Amniotic epithelial cell (primary cell): ENCODE measurements around the gene CD151.

Experiments used
- DNase-seq: peaks from one replicate; pipeline ENCODE4 v3.0.0-alpha.2; 2010; ENCODE audit warnings: low read depth

Gene CD151

DNA sequence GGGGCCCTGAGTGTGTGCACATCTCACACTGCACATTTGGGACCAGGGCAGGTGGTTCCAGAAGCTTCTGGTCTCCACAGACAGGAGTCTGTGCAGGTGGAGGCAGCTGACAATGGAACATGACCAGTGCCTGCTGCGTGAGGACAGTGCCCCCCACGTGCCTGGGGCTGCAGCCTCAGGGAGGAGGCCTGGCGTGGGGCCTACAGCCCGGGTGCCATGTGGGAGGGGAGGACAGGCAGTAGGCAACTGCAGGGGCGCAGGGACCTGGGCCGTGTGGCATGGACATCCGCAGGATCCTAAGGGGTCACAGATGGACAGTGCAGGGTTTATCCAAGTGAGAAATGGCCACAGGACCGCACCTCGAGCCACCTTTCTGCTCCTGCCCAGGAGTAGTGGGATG, 38.7 kb downstream of the CD151 start:
- DNase-seq = no peak

GRCh38 chr11:872799-873198, 40.0 kb downstream of the CD151 start:
- no peak for DNase-seq

- no peak for DNase-seq
These were observed 41.0 kb downstream of the CD151 start for GRCh38 chr11:873706-874105.

DNA sequence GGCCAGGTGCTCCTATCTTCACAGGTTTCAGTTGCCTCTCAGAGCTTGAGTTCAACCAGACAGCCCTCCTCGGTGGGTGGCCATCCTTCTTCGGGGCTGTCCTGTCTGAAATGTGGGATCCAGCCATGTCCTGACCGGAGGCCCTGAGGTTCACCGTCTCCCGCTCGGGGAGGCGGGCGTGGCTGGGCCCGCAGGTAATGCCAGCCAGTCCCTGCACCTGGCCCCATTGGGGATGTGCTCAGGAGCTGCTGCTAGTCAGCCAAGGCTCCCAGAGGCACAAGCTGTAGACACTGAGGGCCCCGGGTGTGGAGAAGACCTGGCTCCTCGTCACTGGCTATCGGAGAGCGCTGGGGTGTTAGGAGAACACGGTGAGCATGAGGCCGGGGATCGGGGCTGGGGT, 42.5 kb downstream of the CD151 start:
- DNase-seq = no peak

GRCh38 chr11:875769-876301, 43.1 kb downstream of the CD151 start:
- DNase-seq = no peak

- DNase-seq = no peak
These were observed 43.8 kb downstream of the CD151 start for GRCh38 chr11:876545-876944.

GRCh38 chr11:877565-877964, 44.8 kb downstream of the CD151 start:
- DNase-seq = no peak

DNA sequence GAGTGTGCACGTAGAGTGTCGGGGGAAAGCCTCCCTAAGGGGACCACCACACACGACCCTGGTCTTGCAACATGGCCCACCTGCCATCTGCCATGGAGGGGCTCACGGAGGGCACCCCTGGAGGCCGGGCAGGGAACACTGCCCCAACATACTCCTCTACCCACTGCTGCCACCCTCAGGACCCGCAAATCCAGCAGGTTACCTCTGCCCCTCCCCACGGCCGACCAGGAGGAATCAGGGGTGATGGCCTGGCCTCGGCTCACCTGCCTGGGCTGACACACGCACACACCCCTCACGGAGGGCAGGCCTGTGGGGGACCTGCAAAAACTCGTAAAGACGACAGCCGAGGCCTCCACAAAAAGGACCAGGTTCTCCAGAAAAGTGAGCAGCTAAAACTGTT, 47.7 kb downstream of the CD151 start:
- no peak for DNase-seq

DNA sequence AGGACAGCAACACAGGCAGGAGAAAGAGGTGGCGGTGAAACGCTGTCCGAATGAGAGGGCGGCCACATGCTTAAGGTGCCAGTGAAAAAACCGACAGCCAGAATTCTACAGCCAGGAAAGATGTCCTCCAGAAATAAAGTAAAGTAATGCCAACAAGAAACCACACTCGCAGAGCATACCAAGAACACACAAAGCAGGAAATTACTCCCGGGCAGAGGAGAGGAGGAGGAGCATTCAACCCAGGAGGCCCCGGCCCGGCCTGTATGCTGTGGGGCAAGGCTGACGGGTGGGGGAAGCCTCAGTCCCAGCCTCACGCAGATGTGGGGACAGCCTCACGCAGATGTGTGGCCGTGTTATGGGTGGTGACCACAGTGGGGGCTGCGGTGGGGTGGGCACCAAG, 49.8 kb downstream of the CD151 start:
- peak; percentile 58 for DNase-seq

DNA sequence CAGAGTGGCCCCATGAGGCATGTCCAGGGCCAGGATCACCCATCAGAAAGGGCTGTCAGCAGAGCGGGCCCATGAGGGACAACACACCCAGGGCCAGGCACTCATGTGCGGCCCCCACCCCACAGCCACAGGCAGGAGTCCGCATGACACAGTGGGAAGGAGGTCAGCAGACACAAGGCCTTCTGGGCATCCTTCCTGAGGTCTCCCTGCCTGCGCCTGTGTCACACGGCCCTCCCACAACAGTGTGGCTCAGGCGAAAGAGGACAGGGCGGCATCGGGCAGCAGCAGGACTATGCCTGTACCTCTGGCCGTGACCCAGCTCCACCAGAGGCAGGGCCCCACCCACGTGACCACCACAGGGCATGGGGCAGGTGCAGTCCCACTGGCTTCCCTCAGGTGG, 50.8 kb downstream of the CD151 start:
- no peak for DNase-seq

- no peak for DNase-seq
These were observed 51.9 kb downstream of the CD151 start for GRCh38 chr11:884578-885070.

- no peak for DNase-seq
These were observed 53.8 kb downstream of the CD151 start for GRCh38 chr11:886568-886967.

GRCh38 chr11:887589-887988, 54.8 kb downstream of the CD151 start:
- DNase-seq = no peak
